Glutamatergic neuron (in vitro differentiated cells): ENCODE data around the gene GLS. TPM values are rescaled to one million over a fixed set of nuclear protein-coding genes. Genes with fewer than 3 reads are reported as not detected.

Source experiments
- DNase-seq: peaks from one replicate; pipeline ENCODE4 v3.0.0; 2022
- H3K27ac Mint-ChIP-seq: one replicate; pipeline ENCODE4 v1.8.0; 2020; ENCODE audit warnings: mild to moderate bottlenecking, mixed read lengths, inconsistent platforms; ENCODE audit not compliant: unreplicated experiment
- H3K27me3 Mint-ChIP-seq: one replicate; pipeline ENCODE4 v1.8.0; 2020; ENCODE audit warnings: mild to moderate bottlenecking, moderate library complexity, mixed read lengths, inconsistent platforms; ENCODE audit not compliant: unreplicated experiment
- H3K36me3 Mint-ChIP-seq: one replicate; pipeline ENCODE4 v1.8.0; 2020; ENCODE audit warnings: mild to moderate bottlenecking, mixed read lengths, inconsistent platforms; ENCODE audit not compliant: unreplicated experiment
- H3K4me1 Mint-ChIP-seq: one replicate; pipeline ENCODE4 v1.8.0; 2020; ENCODE audit warnings: mild to moderate bottlenecking, low read depth, mixed read lengths, inconsistent platforms; ENCODE audit not compliant: unreplicated experiment
- H3K4me3 Mint-ChIP-seq: one replicate; pipeline ENCODE4 v1.8.0; 2020; ENCODE audit warnings: mild to moderate bottlenecking, mixed read lengths, inconsistent platforms; ENCODE audit not compliant: unreplicated experiment
- H3K9me3 Mint-ChIP-seq: one replicate; pipeline ENCODE4 v1.8.0; 2020; ENCODE audit warnings: mild to moderate bottlenecking, moderate library complexity, mixed read lengths, inconsistent platforms; ENCODE audit not compliant: unreplicated experiment
- total RNA-seq: library from RNA; stranded (reverse); fragmentation: NEBNext Ultra II Directional; extraction: Animal tissue kit (Norgen Biotek cat#: 25700); gene quantifications from one replicate; pipeline ENCODE4 v1.2.1, GENCODE V29; 2021; ENCODE audit not compliant: unreplicated experiment
- TF ChIP-seq, protein P1 (sequence below): fragments of 200-600 bp; sonication (generic); IDR thresholded peaks from one replicate; pipeline ENCODE4 v1.5.0; 2021; ENCODE audit not compliant: partially characterized antibody, unreplicated experiment

Gene GLS
- total RNA-seq, 1 donor from 2014 or later = 120 TPM

DNA sequence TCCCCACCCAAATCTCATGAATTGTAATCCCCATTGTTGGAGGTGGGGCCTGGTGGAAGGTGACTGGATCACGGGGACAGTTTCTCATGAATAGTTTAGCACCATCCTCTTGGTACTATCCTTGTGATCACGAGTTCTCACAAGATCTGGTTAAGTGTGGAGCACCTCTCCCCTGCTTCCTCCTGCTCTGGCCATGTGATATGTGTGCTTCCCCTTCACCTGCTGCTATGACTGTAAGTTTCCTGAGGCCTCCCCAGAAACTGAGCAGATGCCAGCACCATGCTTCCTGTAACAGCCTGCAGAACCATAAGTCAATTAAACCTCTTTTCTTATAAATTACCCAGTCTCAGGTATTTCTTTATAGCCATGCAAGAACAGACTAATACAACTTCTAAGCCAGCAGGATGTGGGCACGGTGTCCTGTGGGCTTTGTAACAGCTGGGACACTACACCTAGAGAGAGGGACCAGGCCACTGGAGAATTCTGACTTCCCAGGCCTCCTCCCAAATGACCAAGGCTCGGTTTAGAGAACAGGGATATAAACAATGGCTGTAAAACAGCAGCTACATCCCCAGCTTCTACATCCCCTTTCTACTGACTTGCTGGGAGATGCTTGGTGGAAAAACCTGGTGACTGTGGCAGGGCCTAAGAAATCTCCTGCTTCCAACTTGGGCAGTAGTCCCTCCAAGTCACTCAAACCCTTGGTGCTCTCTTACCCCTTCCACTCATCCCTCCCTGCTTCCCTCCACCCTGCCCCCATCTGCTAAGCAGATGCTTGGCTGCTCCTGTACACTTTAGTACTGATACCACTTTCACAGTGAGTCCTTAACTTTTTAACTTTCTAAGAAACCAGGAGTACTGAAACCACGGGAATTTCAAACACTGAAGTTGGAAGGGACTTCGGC is 123.0 kb downstream of the GLS start:
- DNase-seq = no peak
- Mint-ChIP-seq H3K4me1 (no peaks in the 10 kb centered on the region), H3K27me3 (no peaks in the 10 kb centered on the region), H3K36me3 (peaks cover 12% of the 10 kb centered on the region), H3K9me3 (peaks cover 3% of the 10 kb centered on the region), H3K4me3 (no peak overlapping the region), H3K27ac (no peak overlapping the region)
- TF ChIP-seq, protein P1, sequence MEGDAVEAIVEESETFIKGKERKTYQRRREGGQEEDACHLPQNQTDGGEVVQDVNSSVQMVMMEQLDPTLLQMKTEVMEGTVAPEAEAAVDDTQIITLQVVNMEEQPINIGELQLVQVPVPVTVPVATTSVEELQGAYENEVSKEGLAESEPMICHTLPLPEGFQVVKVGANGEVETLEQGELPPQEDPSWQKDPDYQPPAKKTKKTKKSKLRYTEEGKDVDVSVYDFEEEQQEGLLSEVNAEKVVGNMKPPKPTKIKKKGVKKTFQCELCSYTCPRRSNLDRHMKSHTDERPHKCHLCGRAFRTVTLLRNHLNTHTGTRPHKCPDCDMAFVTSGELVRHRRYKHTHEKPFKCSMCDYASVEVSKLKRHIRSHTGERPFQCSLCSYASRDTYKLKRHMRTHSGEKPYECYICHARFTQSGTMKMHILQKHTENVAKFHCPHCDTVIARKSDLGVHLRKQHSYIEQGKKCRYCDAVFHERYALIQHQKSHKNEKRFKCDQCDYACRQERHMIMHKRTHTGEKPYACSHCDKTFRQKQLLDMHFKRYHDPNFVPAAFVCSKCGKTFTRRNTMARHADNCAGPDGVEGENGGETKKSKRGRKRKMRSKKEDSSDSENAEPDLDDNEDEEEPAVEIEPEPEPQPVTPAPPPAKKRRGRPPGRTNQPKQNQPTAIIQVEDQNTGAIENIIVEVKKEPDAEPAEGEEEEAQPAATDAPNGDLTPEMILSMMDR = no peak

DNA sequence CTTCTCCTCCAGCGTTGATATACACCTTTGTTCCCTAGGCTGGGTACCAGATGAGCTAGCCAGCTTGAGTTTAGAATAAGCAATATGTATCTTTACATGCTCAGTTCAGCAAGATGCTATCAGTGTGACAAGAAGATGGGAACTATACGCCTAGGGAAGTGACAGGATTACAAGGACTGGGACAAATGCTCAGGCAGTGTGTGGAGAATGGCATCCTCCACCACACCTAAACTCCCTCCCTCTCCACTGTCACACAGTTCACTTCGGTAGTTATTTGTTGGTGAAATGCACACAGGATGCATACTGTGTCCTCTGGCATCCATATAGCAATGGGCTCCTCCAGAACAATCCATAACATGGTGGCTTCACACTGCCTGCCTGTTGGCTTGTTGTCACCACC is 125.7 kb downstream of the GLS start:
- DNase-seq = no peak
- peaks cover 12% of the 10 kb centered on the region for H3K36me3 Mint-ChIP-seq
- H3K4me1 Mint-ChIP-seq = no peaks in the 10 kb centered on the region
- H3K4me3 Mint-ChIP-seq = no peak overlapping the region
- peaks cover 3% of the 10 kb centered on the region for H3K9me3 Mint-ChIP-seq
- H3K27me3 Mint-ChIP-seq = no peaks in the 10 kb centered on the region
- H3K27ac Mint-ChIP-seq = no peak overlapping the region
- TF ChIP-seq, protein P1 = no peak

DNA sequence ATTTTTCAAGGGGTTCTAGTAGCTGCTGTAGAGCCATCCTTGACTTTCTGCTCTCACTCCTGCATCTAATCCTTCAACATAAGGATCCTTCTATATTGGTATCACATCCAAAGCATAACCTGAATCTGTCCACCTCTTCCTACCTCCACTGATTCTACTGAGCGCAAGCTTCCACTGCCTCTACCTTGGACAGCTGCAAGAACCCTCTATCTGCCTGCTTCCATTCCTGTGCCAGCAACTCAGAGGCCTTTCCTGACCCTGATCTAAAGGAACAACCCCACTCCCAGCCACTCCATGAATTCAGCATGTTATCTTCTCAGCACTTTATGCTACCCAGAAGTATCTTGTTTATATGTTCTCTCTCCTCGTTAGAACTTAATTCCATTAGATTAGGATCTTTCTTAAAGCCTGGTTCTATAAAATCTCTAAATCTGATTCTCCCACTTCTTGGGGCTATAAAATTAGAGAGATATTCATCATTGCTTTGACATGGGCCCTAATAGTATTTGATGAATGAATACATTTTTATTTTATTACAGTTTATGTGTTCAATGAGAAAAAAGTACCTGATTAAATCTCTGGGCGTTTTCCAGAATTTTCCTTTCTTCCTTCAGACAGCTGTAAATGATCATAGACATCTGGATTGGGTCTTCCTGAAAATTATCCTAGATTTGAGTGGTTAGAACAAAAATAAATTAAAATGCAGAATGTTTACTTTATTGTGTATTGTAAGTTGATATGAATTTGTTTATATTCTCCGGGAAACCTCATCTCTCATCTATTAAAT is 126.6 kb downstream of the GLS start:
- TF ChIP-seq, protein P1 = no peak
- H3K27me3 Mint-ChIP-seq = no peaks in the 10 kb centered on the region
- DNase-seq = no peak
- H3K36me3 Mint-ChIP-seq = peaks cover 12% of the 10 kb centered on the region
- no peaks in the 10 kb centered on the region for H3K4me1 Mint-ChIP-seq
- H3K9me3 Mint-ChIP-seq = peaks cover 3% of the 10 kb centered on the region
- no peak overlapping the region for H3K4me3 Mint-ChIP-seq
- no peak overlapping the region for H3K27ac Mint-ChIP-seq

DNA sequence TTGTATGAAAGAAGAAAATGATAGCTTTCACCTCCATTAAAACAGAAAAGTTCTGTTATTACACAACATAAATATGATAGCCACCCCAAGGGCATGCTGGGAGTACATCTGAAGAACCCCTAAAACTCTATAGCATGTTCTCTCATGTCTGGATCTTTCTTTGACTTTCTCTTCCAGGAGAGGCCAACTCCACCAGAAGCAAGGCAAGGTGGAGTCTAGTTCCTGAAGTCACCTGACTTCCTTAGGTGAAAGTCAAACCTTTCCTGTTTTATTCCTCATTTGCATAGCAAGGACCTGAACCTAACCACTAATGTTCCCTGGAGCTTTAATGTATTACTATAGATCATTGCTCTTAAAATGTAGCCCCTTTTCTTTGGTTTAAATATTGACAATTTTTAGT is 127.7 kb downstream of the GLS start:
- H3K4me1 Mint-ChIP-seq = no peaks in the 10 kb centered on the region
- no peak for DNase-seq
- no peaks in the 10 kb centered on the region for H3K27me3 Mint-ChIP-seq
- no peak overlapping the region for H3K4me3 Mint-ChIP-seq
- H3K36me3 Mint-ChIP-seq = peaks cover 8% of the 10 kb centered on the region
- TF ChIP-seq, protein P1 = no peak
- H3K27ac Mint-ChIP-seq = no peak overlapping the region
- H3K9me3 Mint-ChIP-seq = peaks cover 3% of the 10 kb centered on the region
